Iris pigment epithelial cell (primary cell): ENCODE measurements around the gene FAM83C.
A peak's percentile ranks its signal among the peaks of the same experiment; 100 is the strongest.
"Not testable (repeated sequence)": the region's sequence is repeated elsewhere in the genome, so short reads cannot be mapped to it uniquely, and the experiment has no call there.

Experiments
- DNase-seq: peaks from one replicate; pipeline ENCODE4 v3.0.0-alpha.2; 2011; ENCODE audit warnings: low read depth

FAM83C gene

GRCh38 chr20:35318502-35319157 lies 26.4 kb upstream of the FAM83C start:
- DNase-seq: peak; percentile 95

GRCh38 chr20:35317416-35318210 lies 25.4 kb upstream of the FAM83C start:
- DNase-seq: no peak

- no peak for DNase-seq
Observed at GRCh38 chr20:35316086-35316485, 23.9 kb upstream of the FAM83C start.

GRCh38 chr20:35315632-35316020 lies 23.4 kb upstream of the FAM83C start:
- not testable (repeated sequence) for DNase-seq

- peak; percentile 71 for DNase-seq
Observed at GRCh38 chr20:35314816-35315631, 22.8 kb upstream of the FAM83C start.

GRCh38 chr20:35312318-35312717 lies 20.1 kb upstream of the FAM83C start:
- peak; percentile 95 for DNase-seq

GRCh38 chr20:35311822-35312221 lies 19.6 kb upstream of the FAM83C start:
- no peak for DNase-seq

- peak; percentile 49 for DNase-seq
Observed at GRCh38 chr20:35311409-35311808, 19.2 kb upstream of the FAM83C start.

GRCh38 chr20:35307666-35308653 lies 15.7 kb upstream of the FAM83C start:
- DNase-seq: peak; percentile 52

GRCh38 chr20:35306931-35307517 lies 14.8 kb upstream of the FAM83C start:
- peak; percentile 84 for DNase-seq

- peak; percentile 100 for DNase-seq
Observed at GRCh38 chr20:35305682-35306556, 13.7 kb upstream of the FAM83C start.

- DNase-seq: no peak
Observed at GRCh38 chr20:35304956-35305355, 12.7 kb upstream of the FAM83C start.

- peak; percentile 91 for DNase-seq
Observed at GRCh38 chr20:35303735-35304491, 11.7 kb upstream of the FAM83C start.

- no peak for DNase-seq
Observed at GRCh38 chr20:35303382-35303734, 11.1 kb upstream of the FAM83C start.

- peak; percentile 53 for DNase-seq
Observed at GRCh38 chr20:35302421-35303335, 10.5 kb upstream of the FAM83C start.

GRCh38 chr20:35301426-35301825 lies 9.2 kb upstream of the FAM83C start:
- no peak for DNase-seq

- DNase-seq: no peak
Observed at GRCh38 chr20:35300469-35301262, 8.4 kb upstream of the FAM83C start.
